ENCODE measurements around the gene CAMSAP2. TPM values are rescaled to one million over a fixed set of nuclear protein-coding genes. Genes with fewer than 3 reads are reported as not detected.
A peak's percentile ranks its signal among the peaks of the same experiment; 100 is the strongest.
"Not testable (repeated sequence)": the region's sequence is repeated elsewhere in the genome, so short reads cannot be mapped to it uniquely, and the experiment has no call there.

The CAMSAP2 gene
- total and polyA plus RNA-seq, 2 of the 4 experiments (the other 2 are of a cell fraction) = 8.3 to 29.4 TPM

DNA sequence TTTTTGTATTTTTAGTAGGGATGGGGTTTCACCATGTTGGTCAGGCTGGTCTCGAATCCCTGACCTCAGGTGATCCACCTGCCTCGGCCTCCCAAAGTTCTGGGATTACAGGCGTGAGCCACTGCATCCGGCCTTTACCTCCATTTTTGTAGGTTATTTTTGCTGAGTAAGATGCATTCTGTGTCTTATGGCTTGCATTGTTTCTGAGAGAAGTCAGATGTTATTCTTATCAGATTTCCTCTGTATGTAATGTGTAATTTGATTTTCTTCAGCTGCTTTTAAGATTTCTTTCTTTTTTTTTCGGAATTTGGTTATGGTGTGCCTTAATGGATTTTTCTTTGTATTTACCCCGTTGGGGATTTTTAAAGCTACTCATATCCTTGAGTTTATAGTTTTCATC is 52.3 kb downstream of the CAMSAP2 start:
- H3K9ac ChIP-seq (ENCODE audit: low read depth, low read length); H3K23ac ChIP-seq (ENCODE audit: low read depth, low read length); POLR2A ChIA-PET (ENCODE audit: unreplicated experiment); DNase-seq; H3K56ac ChIP-seq (ENCODE audit: extremely low read depth, insufficient read depth, low read length); H4K5ac ChIP-seq (ENCODE audit: low read depth, low read length); H2BK15ac ChIP-seq (ENCODE audit: low read depth, low read length); H2BK120ac ChIP-seq (ENCODE audit: low read depth, low read length); intact Hi-C loops (cut with micrococcal nuclease); H2BK20ac ChIP-seq (ENCODE audit: low read depth, low read length); H2AK9ac ChIP-seq (replicated peaks; ENCODE audit: low read depth, low read length, poor library complexity); H4K91ac ChIP-seq (ENCODE audit: insufficient read depth, low read depth, low read length); H3K9me1 ChIP-seq (ENCODE audit: insufficient read depth, low read length); dilution Hi-C loops (cut with HindIII; ENCODE audit: low sequenced_read_pairs, unreplicated experiment); H3K4me2 ChIP-seq (ENCODE audit: low read depth, low read length); H2BK5ac ChIP-seq (ENCODE audit: low read depth, low read length, poor library complexity, severe bottlenecking); H3K14ac ChIP-seq (replicated peaks; ENCODE audit: low read depth, low read length); H4K8ac ChIP-seq (ENCODE audit: low read depth in 2 of 2, low read length in 2 of 2); H3K18ac ChIP-seq (ENCODE audit: low read depth, low read length); H3K9me3 ChIP-seq (ENCODE audit: control insufficient read depth, insufficient read depth, low read length); ATAC-seq (ENCODE audit: low read depth); H3K27ac ChIP-seq (ENCODE audit: insufficient read depth, low read length); H3K27me3 ChIP-seq (ENCODE audit: control insufficient read depth, insufficient read depth, low read length); H3K36me3 ChIP-seq (ENCODE audit: control insufficient read depth, insufficient read depth, low read length); H2AK5ac ChIP-seq (ENCODE audit: low read depth, low read length); in situ Hi-C loops (cut with MboI; ENCODE audit: low sequenced_read_pairs); CTCF ChIA-PET; H2AFZ ChIP-seq (replicated peaks; ENCODE audit: low read length, poor library complexity); H3K4me3 ChIP-seq (ENCODE audit: insufficient read depth, low read depth, low read length); BruUV-seq (replicated peaks); H3K4ac ChIP-seq (ENCODE audit: low read depth, low read length): not testable (repeated sequence)
- no CpG with 5 or more reads among the region's 6 CpGs for WGBS, 2 experiments (ENCODE audit: extremely low coverage in 2 of 2, insufficient read length in 1 of 2)
- peak; percentile 61; the same call in 1 of the 2 replicates for TF ChIP-seq MAFK (IDR thresholded peaks at IDR 0.05; ENCODE audit: low read depth, low read length)
- Histone ChIP-seq H3K79me1 (ENCODE audit: low read depth in 1 of 2, low read length in 2 of 2) (peaks cover 28 to 72% of the 10 kb centered on the region in 2 experiments), H3K4me1 (ENCODE audit: control insufficient read depth, insufficient read depth, low read length) (peaks cover 14% of the 10 kb centered on the region), H4K20me1 (ENCODE audit: insufficient read depth, low read length) (peaks cover 38% of the 10 kb centered on the region)

Data from IMR-90 (cell line).